Fibroblast of the conjunctiva (primary cell): ENCODE results near the gene TRAPPC2L.

Experiments
- DNase-seq: peaks from one replicate; pipeline ENCODE4 v3.0.0-alpha.2; 2010; ENCODE audit warnings: low read depth

Gene TRAPPC2L

GRCh38 chr16:88839745-88840599 is 17.0 kb upstream of the TRAPPC2L start:
- DNase-seq: no peak

GRCh38 chr16:88840600-88841215 is 16.2 kb upstream of the TRAPPC2L start:
- no peak for DNase-seq

- no peak for DNase-seq
Observed at GRCh38 chr16:88841521-88842307, 15.2 kb upstream of the TRAPPC2L start.

- no peak for DNase-seq
Observed at GRCh38 chr16:88842308-88842756, 14.6 kb upstream of the TRAPPC2L start.

GRCh38 chr16:88842806-88843205 is 14.1 kb upstream of the TRAPPC2L start:
- DNase-seq: no peak

- DNase-seq: no peak
Observed at GRCh38 chr16:88843256-88843655, 13.7 kb upstream of the TRAPPC2L start.

GRCh38 chr16:88844419-88845036 is 12.4 kb upstream of the TRAPPC2L start:
- DNase-seq: no peak

GRCh38 chr16:88846088-88846487 is 10.8 kb upstream of the TRAPPC2L start:
- no peak for DNase-seq

- no peak for DNase-seq
Observed at GRCh38 chr16:88847654-88848053, 9.3 kb upstream of the TRAPPC2L start.

GRCh38 chr16:88848557-88848956 is 8.4 kb upstream of the TRAPPC2L start:
- DNase-seq: no peak

GRCh38 chr16:88850531-88851199 is 6.3 kb upstream of the TRAPPC2L start:
- no peak for DNase-seq

GRCh38 chr16:88851616-88852015 is 5.3 kb upstream of the TRAPPC2L start:
- DNase-seq: no peak

- no peak for DNase-seq
Observed at GRCh38 chr16:88853325-88853941, 3.5 kb upstream of the TRAPPC2L start.

- no peak for DNase-seq
Observed at GRCh38 chr16:88854306-88855111, 2.4 kb upstream of the TRAPPC2L start.

GRCh38 chr16:88855176-88855575 is 1.8 kb upstream of the TRAPPC2L start:
- DNase-seq: no peak

- no peak for DNase-seq
Observed at GRCh38 chr16:88855736-88856121, 1.2 kb upstream of the TRAPPC2L start.

- DNase-seq: no peak
Observed at GRCh38 chr16:88856122-88856827, 652 bp upstream of the TRAPPC2L start.

GRCh38 chr16:88857728-88858339 is 907 bp downstream of the TRAPPC2L start:
- peak; percentile 66 for DNase-seq

- no peak for DNase-seq
Observed at GRCh38 chr16:88859381-88860091, 2.6 kb downstream of the TRAPPC2L start.
